GM12872 (cell line): ENCODE measurements around the gene ATF5.
A peak's percentile ranks its signal among the peaks of the same experiment; 100 is the strongest.

ENCODE experiments used
- TF ChIP-seq, protein P1 (sequence below): IDR thresholded peaks from 3 replicates; pipeline ENCODE4 v1.5.1; 2011; ENCODE audit warnings: low read depth, mild to moderate bottlenecking, low read length, moderate library complexity; ENCODE audit not compliant: insufficient read depth

The ATF5 gene

DNA sequence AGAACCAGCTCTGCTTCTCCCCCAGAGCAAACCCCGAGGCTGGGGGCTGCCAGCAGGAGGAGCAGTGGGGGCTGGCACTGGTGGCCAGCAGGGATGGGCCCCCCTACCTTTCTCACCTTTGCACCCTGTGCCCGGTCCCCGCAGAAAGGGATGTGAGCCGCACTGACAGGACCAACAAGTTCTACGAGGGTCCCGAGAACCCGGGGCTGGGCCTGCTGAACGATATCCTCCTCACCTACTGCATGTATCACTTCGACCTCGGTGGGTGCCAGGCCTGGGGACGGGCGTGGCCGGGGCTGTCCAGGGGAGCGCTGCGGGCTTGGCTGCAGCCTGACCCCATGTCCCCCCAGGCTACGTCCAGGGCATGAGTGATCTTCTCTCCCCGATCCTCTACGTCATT lies 44.9 kb upstream of the ATF5 start:
- TF ChIP-seq, protein P1, sequence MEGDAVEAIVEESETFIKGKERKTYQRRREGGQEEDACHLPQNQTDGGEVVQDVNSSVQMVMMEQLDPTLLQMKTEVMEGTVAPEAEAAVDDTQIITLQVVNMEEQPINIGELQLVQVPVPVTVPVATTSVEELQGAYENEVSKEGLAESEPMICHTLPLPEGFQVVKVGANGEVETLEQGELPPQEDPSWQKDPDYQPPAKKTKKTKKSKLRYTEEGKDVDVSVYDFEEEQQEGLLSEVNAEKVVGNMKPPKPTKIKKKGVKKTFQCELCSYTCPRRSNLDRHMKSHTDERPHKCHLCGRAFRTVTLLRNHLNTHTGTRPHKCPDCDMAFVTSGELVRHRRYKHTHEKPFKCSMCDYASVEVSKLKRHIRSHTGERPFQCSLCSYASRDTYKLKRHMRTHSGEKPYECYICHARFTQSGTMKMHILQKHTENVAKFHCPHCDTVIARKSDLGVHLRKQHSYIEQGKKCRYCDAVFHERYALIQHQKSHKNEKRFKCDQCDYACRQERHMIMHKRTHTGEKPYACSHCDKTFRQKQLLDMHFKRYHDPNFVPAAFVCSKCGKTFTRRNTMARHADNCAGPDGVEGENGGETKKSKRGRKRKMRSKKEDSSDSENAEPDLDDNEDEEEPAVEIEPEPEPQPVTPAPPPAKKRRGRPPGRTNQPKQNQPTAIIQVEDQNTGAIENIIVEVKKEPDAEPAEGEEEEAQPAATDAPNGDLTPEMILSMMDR = no peak

DNA sequence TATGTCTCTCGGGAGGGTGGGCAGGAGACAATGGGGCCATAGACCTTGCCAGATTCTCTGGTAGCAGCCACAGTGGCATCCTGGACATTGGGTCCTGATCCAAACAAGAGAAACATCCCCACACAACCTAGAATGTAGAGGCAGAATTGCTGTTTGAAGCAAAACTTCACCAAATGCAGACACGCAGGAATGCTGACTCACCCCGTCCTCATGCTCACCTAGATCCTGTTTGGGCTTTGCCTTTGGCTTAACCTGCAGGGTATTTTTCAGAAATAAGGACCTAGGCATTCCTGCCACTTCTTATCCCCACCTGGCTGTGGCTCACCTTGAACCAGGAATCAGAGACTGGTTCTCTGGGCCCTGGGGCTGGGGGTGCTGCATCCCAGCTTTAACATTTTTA lies 44.2 kb upstream of the ATF5 start:
- TF ChIP-seq, protein P1 = no peak

DNA sequence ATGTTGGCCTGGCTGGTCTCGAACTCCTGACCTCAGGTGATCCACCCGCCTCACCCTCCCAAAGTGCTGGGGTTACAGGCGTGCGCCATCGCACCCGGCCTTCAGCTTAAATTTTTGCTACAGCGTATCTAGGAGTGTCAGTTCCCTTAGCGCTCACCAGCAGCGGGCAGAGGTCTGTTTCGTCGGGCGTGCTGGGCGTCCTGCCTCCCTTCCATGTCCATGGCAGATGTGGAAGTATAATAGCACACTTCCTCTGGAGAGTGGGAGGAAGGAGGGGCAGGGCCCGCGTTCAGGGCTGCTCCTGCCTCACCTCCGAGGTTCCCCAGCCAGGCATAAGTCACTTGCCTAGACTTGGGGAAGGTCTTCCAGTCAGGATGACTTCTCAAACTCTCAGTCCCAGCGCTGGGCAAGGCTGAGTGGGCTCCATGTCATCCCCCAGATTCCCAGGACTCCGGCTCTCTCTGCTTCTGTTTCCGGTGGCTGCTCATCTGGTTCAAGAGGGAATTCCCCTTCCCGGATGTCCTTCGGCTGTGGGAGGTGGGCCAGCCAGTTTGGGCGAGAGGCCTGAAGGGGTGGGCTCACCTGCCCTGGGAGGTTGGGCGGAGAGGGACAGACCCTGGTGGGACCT lies 41.9 kb upstream of the ATF5 start:
- TF ChIP-seq, protein P1 = no peak

DNA sequence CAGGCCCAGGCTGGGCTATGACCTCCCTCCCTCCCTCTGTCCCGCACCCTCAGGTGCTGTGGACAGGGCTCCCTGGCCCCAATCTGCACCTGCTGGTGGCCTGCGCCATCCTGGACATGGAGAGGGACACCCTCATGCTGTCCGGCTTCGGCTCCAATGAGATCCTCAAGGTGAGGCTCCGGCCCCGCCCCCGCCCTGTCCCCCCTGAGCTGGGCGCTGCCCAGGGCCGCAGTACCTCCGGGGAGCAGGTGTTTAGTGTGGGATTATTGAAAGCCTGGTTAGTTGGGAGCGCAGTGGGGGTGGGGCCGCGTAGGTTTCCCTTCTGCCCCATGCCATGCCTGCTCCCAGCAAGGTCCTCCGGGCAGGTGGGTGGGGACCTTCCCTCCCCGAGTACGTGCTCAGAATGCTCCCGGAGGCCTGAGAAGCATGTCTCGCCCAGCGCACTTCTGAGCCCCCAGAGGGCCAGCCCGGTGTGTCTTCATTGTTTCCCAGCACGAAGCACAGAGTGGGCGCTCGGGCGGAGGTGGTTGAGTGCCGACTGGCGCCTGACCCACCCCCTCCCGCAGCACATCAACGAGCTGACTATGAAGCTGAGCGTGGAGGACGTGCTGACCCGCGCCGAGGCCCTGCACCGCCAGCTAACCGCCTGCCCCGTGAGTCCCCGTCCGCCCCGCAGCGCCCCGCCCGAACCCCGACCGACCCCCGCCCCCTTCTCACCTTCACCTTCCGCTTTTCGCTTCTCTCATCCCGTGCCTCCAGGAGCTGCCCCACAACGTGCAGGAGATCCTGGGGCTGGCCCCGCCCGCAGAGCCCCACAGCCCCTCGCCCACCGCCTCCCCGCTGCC lies 41.1 kb upstream of the ATF5 start:
- TF ChIP-seq, protein P1 = no peak

DNA sequence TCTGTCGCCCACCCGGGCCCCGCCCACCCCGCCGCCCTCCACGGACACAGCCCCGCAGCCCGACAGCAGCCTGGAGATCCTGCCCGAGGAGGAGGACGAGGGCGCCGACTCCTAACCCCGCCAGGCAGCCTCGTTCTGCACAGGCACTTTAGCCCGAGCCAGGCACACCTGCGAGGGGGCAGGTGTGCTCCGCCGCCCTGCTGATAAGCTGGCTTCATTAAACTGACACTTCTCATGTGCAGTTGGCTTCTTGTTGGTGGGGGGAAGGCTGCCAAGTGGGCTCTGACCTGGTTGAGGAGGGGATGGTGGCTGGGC lies 40.5 kb upstream of the ATF5 start:
- TF ChIP-seq, protein P1 = no peak

DNA sequence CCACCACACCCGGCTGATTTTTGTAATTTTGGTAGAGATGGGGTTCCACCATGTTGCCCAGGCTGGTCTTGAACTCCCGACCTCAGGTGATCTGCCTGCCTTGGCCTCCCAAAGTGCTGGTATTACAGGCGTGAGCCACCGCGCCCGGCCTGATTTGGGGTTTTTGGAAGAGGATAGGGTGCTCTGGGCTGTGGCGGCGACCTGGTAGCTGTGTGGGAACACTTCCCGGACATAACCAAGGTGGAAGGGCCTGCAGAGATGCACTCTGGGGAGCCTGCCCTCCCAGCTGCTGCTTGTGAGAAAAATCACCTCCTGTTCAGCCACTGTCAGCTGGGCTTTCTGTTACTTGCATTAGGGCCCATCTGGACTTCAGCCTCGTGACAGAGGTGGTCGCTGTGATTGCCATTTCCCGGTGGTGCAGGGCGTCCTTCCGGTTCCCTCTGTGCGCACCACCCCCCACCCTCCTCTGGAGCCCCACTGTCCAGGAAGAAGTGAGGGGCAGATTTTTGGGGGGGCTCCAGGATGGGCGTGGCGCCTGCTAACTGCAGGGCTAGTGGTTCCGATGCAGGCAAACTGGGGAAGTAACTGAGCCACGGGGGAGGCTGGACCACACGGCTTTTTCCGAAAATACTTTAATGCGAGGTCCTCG lies 39.8 kb upstream of the ATF5 start:
- TF ChIP-seq, protein P1 = no peak

DNA sequence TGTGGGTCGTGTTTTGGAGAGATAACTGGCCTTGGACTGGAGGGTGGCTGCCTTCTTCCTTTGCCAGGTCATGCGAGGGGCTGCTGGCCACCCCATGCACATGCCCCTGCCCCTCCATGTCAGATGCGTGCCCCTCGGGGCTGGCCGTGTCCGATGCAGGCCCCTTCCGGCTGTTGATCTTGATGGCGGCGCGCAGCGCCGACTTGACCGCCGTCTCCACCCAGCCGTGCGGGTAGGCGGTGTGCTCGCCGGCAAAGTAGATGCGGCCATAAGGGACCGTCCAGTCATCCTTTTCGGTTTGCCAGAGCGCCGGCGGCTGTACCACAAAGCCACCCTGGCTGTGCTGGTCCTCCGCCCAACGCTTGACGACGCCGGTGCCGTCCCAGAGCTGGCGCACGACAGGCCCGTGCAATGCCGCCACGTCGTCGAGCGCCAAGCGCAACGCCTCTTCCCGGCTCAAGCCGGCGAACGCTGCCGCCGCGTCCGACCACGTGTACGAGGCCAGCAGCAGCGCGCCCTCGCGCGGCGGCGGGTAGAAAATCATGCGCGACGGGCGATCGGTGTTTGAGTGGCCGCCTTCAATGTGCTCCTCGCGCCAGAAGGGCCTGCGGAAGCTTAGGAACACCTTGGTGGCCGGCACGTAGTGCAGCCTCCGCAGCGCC lies 39.2 kb upstream of the ATF5 start:
- TF ChIP-seq, protein P1 = peak; percentile 78
